IPS-18a (cell line): ENCODE data around the gene GP1BB.

Source experiments
- H3K27ac ChIP-seq: one replicate; pipeline ENCODE4 v1.5.1; 2013; ENCODE audit warnings: low read length
- H3K27me3 ChIP-seq: one replicate; pipeline ENCODE4 v1.6.1; 2013; ENCODE audit warnings: mild to moderate bottlenecking, low read length; ENCODE audit not compliant: control insufficient read depth, insufficient read depth
- H3K36me3 ChIP-seq: one replicate; pipeline ENCODE4 v1.6.1; 2013; ENCODE audit warnings: low read depth, low read length; ENCODE audit not compliant: control insufficient read depth
- H3K4me1 ChIP-seq: one replicate; pipeline ENCODE4 v1.6.1; 2013; ENCODE audit warnings: low read depth, low read length; ENCODE audit not compliant: control insufficient read depth
- H3K4me3 ChIP-seq: one replicate; pipeline ENCODE4 v1.5.1; 2013; ENCODE audit warnings: low read length
- H3K9ac ChIP-seq: one replicate; pipeline ENCODE4 v1.6.1; 2013; ENCODE audit warnings: mild to moderate bottlenecking, low read length, moderate library complexity
- H3K9me3 ChIP-seq: one replicate; pipeline ENCODE4 v1.6.1; 2013; ENCODE audit warnings: low read depth, low read length; ENCODE audit not compliant: control insufficient read depth

Gene GP1BB

DNA sequence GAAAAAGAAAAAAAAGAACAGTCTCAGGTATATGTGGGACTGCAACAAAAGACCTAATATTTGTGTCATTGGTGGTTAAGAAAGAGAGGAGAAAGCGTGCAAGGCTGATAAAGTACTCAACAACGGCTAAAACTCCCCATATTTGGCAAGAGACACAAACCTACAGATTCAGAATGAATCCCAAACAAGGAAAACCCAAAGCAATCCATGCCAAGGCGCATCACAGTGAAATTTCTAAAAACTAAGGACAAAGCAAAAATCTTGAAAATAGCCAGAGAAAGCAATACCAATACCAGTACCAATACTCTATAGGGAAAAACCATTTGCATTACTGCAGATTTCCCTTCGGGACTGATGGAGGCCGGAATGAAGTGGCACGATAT is 41.5 kb upstream of the GP1BB start:
- no peak overlapping the region for H3K4me3 ChIP-seq
- no peak overlapping the region for H3K9ac ChIP-seq
- peaks cover 4% of the 10 kb centered on the region for H3K27me3 ChIP-seq
- H3K36me3 ChIP-seq, result no peaks in the 10 kb centered on the region
- no peak overlapping the region for H3K27ac ChIP-seq
- H3K4me1 ChIP-seq, result no peaks in the 10 kb centered on the region
- no peaks in the 10 kb centered on the region for H3K9me3 ChIP-seq

DNA sequence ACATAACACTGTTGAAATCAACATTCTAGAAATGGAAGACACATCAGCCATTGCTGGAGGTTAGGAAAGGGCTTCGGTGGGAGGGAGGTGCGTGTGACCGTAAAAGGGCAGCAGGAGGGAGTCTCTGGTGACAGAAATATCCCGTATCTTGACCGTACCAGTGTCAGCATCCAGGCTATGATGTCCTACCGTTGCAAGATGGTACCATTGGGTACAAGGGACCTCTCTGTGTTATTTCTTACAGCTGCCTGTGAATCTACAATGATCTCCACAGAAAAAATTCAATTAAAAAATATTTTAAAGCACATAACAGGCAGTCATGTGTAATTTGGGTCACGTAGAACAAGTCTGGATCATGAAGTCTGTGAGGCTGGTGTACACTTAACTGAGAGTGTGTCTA is 36.4 kb upstream of the GP1BB start:
- no peaks in the 10 kb centered on the region for H3K36me3 ChIP-seq
- H3K4me1 ChIP-seq, result peaks cover 9% of the 10 kb centered on the region
- no peaks in the 10 kb centered on the region for H3K9me3 ChIP-seq
- no peak overlapping the region for H3K27ac ChIP-seq
- H3K9ac ChIP-seq, result no peak overlapping the region
- H3K27me3 ChIP-seq, result no peaks in the 10 kb centered on the region
- H3K4me3 ChIP-seq, result no peak overlapping the region

DNA sequence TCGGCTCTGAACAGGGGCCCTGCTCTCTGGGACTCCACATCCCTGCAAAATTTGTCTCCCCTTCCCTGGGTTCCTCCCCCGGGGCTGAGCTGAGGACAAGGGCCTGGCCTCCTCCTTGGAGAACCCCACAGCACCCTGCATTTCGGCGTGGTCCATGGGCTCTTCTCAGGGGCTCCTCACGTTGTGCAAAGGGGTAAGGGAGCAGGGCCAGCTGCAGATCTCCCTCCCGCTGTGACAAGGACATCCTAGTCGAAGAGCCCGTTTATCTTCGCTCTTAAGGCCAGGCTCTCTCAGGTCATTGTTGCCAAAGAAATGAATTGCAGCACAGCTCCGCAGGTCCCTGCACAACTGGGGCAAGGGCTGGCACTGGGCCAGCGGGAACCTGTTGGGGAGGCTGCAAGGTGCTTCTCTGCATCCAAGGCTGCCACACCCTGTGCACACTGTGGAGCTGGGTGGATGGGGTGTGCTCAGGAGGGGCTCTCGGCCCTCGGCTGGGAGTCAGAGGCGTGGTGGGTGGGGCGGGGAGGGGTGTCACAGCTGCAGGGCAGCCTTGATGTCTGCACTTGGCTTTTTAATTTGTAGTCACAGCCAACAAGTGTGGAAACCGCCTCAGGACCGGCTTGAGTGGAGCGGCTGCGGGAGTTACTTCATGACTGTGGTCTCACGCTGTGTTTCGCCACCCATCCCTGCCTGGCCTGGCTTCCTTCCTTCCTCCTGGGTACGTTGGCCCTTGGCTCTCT is 35.6 kb upstream of the GP1BB start:
- Histone ChIP-seq H3K4me3 (no peak overlapping the region), H3K4me1 (peaks cover 11% of the 10 kb centered on the region), H3K27ac (no peak overlapping the region), H3K9ac (no peak overlapping the region), H3K9me3 (no peaks in the 10 kb centered on the region), H3K27me3 (no peaks in the 10 kb centered on the region), H3K36me3 (no peaks in the 10 kb centered on the region)

DNA sequence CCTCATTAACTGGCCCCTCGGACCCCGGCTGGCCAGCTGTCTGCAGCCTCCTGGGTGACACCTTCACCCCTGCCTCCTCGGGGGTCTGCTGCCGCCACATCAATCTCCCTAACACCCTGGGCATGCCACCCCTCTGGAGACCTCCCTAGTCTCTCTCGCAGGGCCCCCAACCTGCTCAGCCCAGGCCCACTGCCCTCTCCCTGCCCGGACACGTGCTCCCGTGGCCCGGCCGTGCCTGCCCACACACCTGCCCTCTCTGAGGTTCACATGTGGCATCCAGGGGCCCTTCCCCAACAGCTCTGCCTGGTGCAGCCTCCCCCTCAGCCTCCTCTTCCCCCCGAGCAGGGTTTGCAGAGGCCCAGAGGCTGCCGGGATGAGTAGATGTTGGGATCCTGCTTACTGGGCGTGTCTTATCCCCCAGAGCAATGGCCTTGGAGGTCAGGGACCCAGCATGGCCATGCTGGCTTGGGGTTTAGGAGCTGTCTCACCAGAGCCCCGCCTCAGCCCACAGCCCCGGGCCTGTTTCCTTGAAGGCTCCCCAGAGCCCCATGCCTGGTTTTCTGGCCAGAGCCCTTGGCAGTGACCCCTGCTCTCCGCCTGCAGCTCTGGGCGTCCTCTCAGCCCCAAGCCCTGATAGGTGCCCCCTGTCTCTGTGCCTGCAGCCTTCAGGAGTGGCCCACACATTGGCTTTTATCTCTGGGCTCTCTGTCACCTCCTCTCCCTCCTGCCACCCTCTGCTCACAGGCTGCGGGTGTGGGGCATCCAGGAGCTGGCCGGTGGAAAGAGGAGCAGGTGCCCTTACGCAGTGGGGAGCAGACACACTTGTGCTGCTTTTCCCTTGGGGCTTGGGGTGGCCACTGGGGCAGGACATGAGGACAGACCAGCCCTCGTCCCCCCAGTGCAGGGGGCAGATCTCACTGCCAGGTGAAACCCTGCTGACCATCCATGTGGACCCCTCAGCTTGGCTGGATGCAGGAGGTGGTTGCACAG is 34.7 kb upstream of the GP1BB start:
- Histone ChIP-seq H3K4me3 (no peak overlapping the region), H3K9ac (no peak overlapping the region), H3K27ac (no peak overlapping the region), H3K4me1 (peaks cover 11% of the 10 kb centered on the region), H3K9me3 (no peaks in the 10 kb centered on the region), H3K36me3 (no peaks in the 10 kb centered on the region), H3K27me3 (no peaks in the 10 kb centered on the region)

DNA sequence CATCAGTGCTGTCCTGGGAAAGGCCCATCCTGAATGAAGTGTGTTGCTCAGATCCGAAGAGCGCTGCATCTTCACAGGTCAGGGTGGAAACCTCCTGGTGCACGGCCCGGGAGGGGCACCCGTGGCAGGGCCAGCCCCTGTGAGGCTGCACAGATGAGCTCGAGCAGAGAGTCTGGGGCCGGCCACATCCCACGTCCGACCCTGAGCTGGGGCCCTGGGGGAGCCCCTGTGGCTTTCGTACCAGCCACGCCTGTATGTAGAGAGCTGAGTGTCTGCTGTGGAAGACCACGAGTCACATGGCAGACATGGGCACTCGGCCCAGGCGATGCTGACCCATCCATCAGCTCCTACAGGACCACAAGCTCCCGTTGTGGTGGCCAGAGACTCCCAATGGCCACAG is 33.9 kb upstream of the GP1BB start:
- Histone ChIP-seq H3K27me3 (no peaks in the 10 kb centered on the region), H3K9ac (no peak overlapping the region), H3K36me3 (no peaks in the 10 kb centered on the region), H3K9me3 (no peaks in the 10 kb centered on the region), H3K27ac (no peak overlapping the region), H3K4me3 (no peak overlapping the region), H3K4me1 (peaks cover 11% of the 10 kb centered on the region)

DNA sequence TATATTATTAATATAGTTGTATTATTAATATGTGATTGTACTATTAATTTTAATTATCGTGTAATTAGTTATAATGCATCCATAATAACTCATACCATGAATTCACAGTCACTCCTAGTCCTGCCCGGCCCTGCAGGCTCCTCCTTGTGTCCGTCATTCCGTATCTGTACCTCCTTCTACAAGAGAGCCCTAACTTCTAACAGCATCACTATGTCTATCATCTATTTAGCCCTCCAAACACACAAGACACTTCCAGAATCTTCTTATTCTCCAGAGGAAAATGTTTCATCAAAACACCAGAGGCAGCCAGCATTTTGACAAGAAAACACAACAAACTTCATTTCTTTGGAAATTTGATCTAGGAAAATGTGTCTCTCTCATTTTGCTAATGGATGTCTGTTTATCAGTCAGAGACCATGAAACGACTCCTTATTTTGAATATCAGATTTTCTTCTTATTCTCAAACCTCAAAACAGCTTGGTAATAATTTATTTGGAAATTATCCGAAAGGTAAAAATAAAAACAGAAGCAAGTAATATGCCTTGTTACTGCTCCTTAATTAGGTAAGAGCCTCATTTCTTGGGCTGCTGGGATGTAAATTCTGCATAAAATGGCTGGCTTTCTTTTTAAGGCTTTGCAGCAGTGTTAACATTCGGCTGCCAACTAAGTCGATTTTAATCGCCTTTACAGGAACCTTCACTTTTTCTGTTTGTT is 32.2 kb upstream of the GP1BB start:
- Histone ChIP-seq H3K27ac (no peak overlapping the region), H3K36me3 (no peaks in the 10 kb centered on the region), H3K27me3 (no peaks in the 10 kb centered on the region), H3K9me3 (no peaks in the 10 kb centered on the region), H3K4me3 (no peak overlapping the region), H3K9ac (no peak overlapping the region), H3K4me1 (peaks cover 11% of the 10 kb centered on the region)

DNA sequence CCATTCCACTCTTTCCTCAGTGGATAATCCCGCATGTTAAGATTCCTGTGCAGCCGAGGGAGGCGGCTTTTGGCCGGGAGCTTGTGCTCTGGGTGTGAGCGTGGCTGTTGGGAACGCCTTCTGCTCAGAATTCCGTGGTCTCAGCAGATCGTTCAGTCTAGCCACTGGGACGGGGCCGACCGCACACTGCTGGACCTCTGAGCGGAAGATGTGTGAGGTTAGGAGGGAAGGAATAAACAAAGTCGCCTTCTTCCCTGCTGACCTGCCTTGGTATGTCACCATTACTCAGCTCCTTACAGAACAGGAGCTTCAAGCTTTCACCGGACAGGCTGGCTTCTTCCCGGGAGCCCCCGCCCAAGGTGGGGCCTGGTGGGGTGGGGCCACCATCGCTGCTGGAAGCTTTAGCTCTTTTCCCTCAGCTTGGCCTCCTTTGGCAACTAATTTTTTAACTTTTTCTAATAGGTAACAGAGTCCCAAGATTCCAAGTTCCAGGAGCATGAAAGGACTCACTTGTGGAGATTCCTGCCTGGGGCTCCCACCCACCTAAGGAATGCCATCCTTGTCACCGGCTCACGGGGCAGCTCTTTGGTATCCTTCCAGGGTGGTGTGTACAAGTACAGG is 31.5 kb upstream of the GP1BB start:
- Histone ChIP-seq H3K27ac (no peak overlapping the region), H3K9ac (no peak overlapping the region), H3K9me3 (no peaks in the 10 kb centered on the region), H3K4me1 (peaks cover 11% of the 10 kb centered on the region), H3K4me3 (no peak overlapping the region), H3K36me3 (no peaks in the 10 kb centered on the region), H3K27me3 (no peaks in the 10 kb centered on the region)

DNA sequence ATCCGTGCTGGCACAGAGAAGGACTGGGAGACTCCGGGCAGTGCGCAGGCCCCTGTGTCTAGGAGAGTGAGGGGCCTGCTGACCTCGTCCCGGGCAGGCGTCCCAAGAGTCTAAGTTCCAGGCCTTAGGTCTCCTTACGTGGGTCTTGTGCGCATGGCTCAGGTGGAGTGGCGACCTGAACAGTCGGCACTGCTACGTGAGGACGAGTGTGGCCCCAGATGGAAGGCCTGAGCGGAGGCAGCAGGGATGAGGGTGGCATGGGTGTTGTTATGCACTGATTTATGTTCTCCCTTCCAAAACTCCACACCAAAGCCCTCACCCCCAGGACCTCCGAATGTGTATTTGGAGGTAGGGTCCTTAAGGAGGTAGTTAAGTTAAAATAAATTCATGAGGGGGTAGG is 29.8 kb upstream of the GP1BB start:
- Histone ChIP-seq H3K36me3 (no peaks in the 10 kb centered on the region), H3K27me3 (no peaks in the 10 kb centered on the region), H3K9ac (no peak overlapping the region), H3K4me3 (no peak overlapping the region), H3K4me1 (peaks cover 11% of the 10 kb centered on the region), H3K27ac (no peak overlapping the region), H3K9me3 (no peaks in the 10 kb centered on the region)

DNA sequence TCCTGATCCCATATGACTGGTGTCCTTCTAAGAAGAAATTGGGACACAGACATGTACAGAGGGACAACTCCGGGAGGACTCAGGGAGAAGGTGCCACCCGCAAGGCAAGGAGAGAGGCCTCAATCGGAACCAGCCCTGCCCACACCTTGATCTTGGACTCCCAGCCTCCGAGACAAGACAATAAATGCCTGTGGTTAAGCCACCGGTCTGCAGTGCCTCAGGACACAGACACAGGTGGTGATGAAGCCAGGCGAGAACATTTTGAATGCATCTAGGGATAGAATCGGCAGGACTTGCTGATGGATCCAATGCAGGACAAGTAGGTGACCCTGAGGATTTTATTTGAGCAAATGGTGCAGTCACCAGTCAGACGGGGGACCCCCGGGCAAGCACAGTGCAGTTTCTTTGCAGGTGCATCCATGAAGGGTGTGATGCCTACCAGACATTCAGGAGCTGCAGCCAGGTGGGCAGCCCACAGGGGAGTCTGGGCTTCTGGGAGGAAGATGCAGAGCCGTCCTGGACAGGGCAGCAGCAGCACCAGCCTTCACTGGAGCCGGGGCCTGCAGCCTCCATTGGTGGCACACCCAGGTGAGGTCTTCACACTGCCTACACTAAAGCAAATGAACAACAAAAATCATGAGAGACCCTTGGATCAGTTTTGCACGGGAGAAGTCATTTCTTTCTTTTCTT is 29.2 kb upstream of the GP1BB start:
- Histone ChIP-seq H3K27me3 (no peaks in the 10 kb centered on the region), H3K27ac (no peak overlapping the region), H3K9ac (no peak overlapping the region), H3K36me3 (no peaks in the 10 kb centered on the region), H3K9me3 (no peaks in the 10 kb centered on the region), H3K4me1 (peaks cover 11% of the 10 kb centered on the region), H3K4me3 (no peak overlapping the region)

DNA sequence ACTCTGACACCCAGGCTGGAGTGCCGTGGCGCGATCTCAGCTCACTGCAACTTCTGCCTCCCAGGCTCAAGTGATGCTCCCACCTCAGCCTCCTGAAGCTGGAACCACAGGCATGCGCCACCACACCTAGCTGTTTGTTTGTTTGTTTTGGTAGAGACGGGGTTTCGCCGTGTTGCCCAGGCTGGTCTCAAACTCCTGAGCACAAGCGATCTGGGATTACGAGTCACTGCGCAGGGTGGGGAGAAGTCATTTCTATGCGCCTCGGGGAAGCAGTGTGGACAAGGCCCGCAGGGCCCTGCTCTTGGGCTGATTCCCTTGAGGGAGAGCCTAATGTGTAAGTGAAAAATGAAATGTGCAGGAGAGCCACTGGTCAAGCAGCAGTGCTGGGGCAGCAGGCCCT is 28.6 kb upstream of the GP1BB start:
- Histone ChIP-seq H3K27ac (no peak overlapping the region), H3K27me3 (no peaks in the 10 kb centered on the region), H3K9me3 (no peaks in the 10 kb centered on the region), H3K4me1 (peaks cover 11% of the 10 kb centered on the region), H3K9ac (no peak overlapping the region), H3K4me3 (no peak overlapping the region), H3K36me3 (no peaks in the 10 kb centered on the region)
